Chondrocyte (in vitro differentiated cells): ENCODE data around the gene DMD. TPM values are rescaled to one million over a fixed set of nuclear protein-coding genes. Genes with fewer than 3 reads are reported as not detected.

Source experiments
- DNase-seq: peaks from one replicate; pipeline ENCODE4 v3.0.0; 2021; ENCODE audit warnings: mixed read lengths, low spot score
- H3K27ac Mint-ChIP-seq: one replicate; pipeline ENCODE4 v1.8.0; 2021; ENCODE audit warnings: mild to moderate bottlenecking, moderate library complexity, mixed read lengths; ENCODE audit not compliant: unreplicated experiment
- H3K27me3 Mint-ChIP-seq: 2 replicates; pipeline ENCODE4 v1.8.0; 2021; ENCODE audit warnings: low read depth, mixed read lengths
- H3K36me3 Mint-ChIP-seq: 2 replicates; pipeline ENCODE4 v1.8.0; 2021; ENCODE audit warnings: low read depth, mixed read lengths
- H3K4me1 Mint-ChIP-seq: 2 replicates; pipeline ENCODE4 v1.8.0; 2021; ENCODE audit warnings: low read depth, mild to moderate bottlenecking, mixed read lengths
- H3K4me3 Mint-ChIP-seq: one replicate; pipeline ENCODE4 v1.8.0; 2021; ENCODE audit warnings: mild to moderate bottlenecking, moderate library complexity, mixed read lengths; ENCODE audit not compliant: unreplicated experiment
- H3K9me3 Mint-ChIP-seq: 2 replicates; pipeline ENCODE4 v1.8.0; 2021; ENCODE audit warnings: low read depth, mixed read lengths
- CTCF ChIP-seq: fragments of 200-600 bp; sonication (generic); IDR thresholded peaks from 2 replicates; pipeline ENCODE4 v1.5.0; 2021; ENCODE audit warnings: antibody characterized with exemption, mild to moderate bottlenecking, moderate library complexity
- total RNA-seq: library from RNA; stranded (reverse); gene quantifications from 3 replicates; pipeline ENCODE4 v1.2.1, GENCODE V29; 2021

The DMD gene
- total RNA-seq, 1 donor from 2014 or later = 201 TPM

GRCh38 chrX:32597777-32598176, 613.6 kb downstream of the DMD start:
- Mint-ChIP-seq H3K9me3 (peaks cover 7% of the 10 kb centered on the region), H3K4me1 (peaks cover 7% of the 10 kb centered on the region), H3K4me3 (no peak overlapping the region), H3K27ac (no peak overlapping the region), H3K36me3 (no peaks in the 10 kb centered on the region), H3K27me3 (no peaks in the 10 kb centered on the region)
- TF ChIP-seq CTCF = no peak
- no peak for DNase-seq

- no peak for DNase-seq
- no peak for TF ChIP-seq CTCF
- no peak overlapping the region for H3K27ac Mint-ChIP-seq
- no peaks in the 10 kb centered on the region for H3K4me1 Mint-ChIP-seq
- H3K4me3 Mint-ChIP-seq = no peak overlapping the region
- H3K27me3 Mint-ChIP-seq = no peaks in the 10 kb centered on the region
- H3K9me3 Mint-ChIP-seq = peaks cover 7% of the 10 kb centered on the region
- H3K36me3 Mint-ChIP-seq = peaks cover 4% of the 10 kb centered on the region
Measured at GRCh38 chrX:32592786-32593185, 618.6 kb downstream of the DMD start.

GRCh38 chrX:32591589-32591988, 619.8 kb downstream of the DMD start:
- H3K27me3 Mint-ChIP-seq = no peaks in the 10 kb centered on the region
- no peak for DNase-seq

GRCh38 chrX:32582729-32583128, 628.6 kb downstream of the DMD start:
- H3K4me3 Mint-ChIP-seq = no peak overlapping the region

More at GRCh38 chrX:32591589-32591988, 619.8 kb downstream of the DMD start:
- Mint-ChIP-seq H3K4me1 (no peaks in the 10 kb centered on the region), H3K4me3 (no peak overlapping the region), H3K36me3 (peaks cover 4% of the 10 kb centered on the region), H3K27ac (no peak overlapping the region), H3K9me3 (peaks cover 4% of the 10 kb centered on the region)
- TF ChIP-seq CTCF = no peak

GRCh38 chrX:32576885-32577284, 634.5 kb downstream of the DMD start:
- Mint-ChIP-seq H3K4me3 (no peak overlapping the region), H3K27ac (no peak overlapping the region), H3K4me1 (no peaks in the 10 kb centered on the region), H3K36me3 (peaks cover 3% of the 10 kb centered on the region), H3K9me3 (peaks cover 8% of the 10 kb centered on the region), H3K27me3 (no peaks in the 10 kb centered on the region)
- no peak for DNase-seq
- TF ChIP-seq CTCF = no peak

More at GRCh38 chrX:32582729-32583128, 628.6 kb downstream of the DMD start:
- no peaks in the 10 kb centered on the region for H3K36me3 Mint-ChIP-seq
- no peak for DNase-seq
- H3K27ac Mint-ChIP-seq = no peak overlapping the region
- H3K4me1 Mint-ChIP-seq = no peaks in the 10 kb centered on the region
- no peak for TF ChIP-seq CTCF
- no peaks in the 10 kb centered on the region for H3K27me3 Mint-ChIP-seq
- H3K9me3 Mint-ChIP-seq = no peaks in the 10 kb centered on the region
